HG03565 (cell line): ENCODE measurements around the gene TMEM131L.
"Not testable (repeated sequence)": the region's sequence is repeated elsewhere in the genome, so short reads cannot be mapped to it uniquely, and the experiment has no call there.

Experiments
- ATAC-seq: cut with Tn5 transposase; IDR thresholded peaks from one replicate; pipeline ENCODE4 v1.9.1; 2021; ENCODE audit warnings: mild to moderate bottlenecking, moderate library complexity; ENCODE audit not compliant: unreplicated experiment

The TMEM131L gene

DNA sequence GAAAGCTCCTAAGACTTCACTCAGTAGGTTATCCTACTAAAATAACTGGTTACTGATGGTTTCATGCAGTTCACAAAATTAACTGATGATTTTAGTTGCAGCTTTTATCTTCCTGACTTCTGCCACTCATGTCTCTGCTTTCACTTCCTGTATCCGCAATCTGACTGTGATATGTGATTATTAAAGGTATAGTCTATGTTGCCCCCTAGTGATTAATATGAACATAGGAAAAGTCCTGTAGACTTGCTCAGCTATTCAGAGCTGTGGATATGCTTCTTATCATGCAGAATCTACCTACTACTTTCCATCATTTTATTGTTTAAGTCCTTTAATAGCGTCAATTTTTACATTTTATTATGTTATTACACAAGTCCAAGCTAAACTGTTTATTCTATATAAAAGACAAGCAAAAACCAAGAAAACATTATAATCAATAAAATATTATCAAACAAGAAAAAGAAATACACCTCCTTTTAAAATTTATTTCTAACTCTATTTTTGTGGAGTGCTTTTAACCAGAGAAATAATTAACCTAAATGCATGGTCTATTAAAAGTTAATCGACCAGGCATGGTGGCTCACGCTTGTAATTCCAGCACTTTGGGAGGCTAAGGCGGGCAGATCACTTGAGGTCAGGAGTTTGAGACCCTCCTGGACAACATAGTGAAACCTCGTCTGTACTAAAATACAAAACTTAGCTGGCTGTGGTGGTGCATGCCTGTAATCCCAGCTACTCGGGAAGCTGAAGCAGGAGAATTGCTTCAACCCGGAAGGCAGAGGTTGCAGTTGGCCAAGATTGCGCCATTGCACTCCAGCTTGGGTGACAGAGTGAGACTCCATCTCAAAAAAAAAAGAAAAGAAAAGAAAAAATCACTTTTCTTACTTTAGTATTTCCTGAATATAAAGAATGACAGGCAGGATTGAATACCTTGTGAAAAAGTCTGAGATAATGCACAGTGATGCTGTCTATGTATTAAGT, 177.5 kb downstream of the TMEM131L start:
- peak; percentile 91 for ATAC-seq

DNA sequence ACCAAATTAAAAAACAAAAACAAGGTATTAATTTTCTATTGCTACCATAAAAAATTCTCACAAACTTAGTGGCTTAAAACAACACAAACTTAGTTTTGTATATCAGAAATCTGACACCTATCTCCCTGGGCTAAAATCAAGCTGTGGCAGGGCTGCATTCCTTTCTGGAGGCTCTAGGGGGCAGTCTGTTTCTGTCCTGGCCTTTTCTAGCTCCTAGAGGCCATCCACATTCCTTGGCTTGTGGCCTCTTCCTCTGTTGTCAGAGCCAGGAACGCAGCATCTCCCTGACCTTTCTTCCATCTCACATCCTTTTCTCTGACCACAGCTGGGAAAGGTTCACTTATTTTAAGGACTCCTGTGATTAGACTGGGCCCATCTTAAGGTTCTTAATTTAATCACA, 179.0 kb downstream of the TMEM131L start:
- no peak for ATAC-seq

DNA sequence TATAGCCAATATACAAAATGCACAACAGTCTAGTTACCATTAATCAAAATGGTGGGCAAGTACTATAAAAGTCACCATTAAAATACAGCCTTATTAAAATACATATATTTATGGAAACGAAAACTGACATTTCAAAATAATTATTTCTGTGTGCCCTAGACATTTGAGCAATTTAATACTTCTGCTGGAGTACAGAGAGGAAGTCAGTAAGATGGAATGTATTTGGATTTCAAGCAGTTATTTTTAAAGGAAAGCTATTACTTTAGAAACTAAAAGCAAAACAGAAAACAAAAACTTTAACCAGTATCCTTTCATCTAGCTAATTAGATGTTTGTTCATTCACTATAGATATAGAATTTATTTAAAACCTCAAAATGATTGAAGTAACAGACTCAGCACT, 180.1 kb downstream of the TMEM131L start:
- ATAC-seq = no peak

GRCh38 chr4:153646978-153647377, 180.8 kb downstream of the TMEM131L start:
- ATAC-seq = no peak

- ATAC-seq = no peak
Measured at GRCh38 chr4:153647975-153648374, 181.8 kb downstream of the TMEM131L start.

DNA sequence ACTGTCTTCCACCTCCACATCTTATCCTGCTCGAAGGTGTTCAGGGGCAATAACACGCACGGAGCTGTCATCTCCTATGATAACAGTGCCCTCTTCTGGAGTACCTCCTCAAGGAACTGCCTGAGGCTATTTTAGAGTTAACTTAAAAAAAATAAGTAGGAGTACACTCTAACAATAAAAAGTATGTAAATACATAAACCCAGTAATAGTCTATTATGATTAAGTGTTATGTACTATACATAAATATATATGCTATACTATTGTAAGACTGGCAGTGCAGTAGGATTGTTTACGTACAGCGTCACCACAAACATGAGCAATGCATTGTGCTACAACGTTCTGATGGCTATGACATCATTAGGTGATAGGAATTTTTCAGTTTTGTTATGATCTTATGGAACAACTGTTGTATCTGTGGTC, 183.4 kb downstream of the TMEM131L start:
- ATAC-seq = no peak

GRCh38 chr4:153651116-153651515, 185.0 kb downstream of the TMEM131L start:
- ATAC-seq = no peak

GRCh38 chr4:153651587-153651986, 185.4 kb downstream of the TMEM131L start:
- no peak for ATAC-seq

DNA sequence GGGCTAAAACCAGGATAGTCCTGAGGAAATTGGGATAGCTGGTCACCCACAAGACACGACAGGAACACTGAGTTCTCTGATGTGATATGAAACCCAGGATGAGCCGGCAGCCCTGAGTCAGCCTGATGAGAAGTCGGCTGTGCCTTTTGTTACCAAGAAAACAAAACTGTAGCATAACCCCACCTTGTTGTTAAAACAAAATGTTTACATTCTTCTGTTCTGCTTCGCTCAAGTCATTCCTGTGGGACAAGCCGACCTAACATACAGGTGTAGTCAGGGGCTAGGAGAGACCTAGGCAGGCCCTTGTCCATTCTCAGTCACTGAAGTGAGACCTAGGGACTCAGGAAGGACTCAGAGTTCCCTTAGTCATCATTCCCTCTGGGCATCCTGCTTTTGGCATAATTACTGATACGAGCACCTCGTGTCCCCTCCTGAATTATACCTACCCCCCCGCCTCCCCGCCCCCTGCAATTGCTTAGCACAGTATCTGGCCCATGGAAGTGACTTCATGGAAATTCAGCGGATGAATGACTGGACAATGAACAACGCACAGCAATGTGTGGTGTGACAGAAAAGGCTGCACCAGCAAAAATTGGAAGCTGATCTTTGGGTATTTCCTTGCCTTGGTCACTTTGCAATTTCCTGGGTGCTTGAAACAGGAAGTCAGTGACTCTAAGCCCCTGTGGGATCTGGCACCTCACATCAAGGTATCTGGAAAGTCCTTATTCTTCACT, 186.1 kb downstream of the TMEM131L start:
- ATAC-seq = no peak

DNA sequence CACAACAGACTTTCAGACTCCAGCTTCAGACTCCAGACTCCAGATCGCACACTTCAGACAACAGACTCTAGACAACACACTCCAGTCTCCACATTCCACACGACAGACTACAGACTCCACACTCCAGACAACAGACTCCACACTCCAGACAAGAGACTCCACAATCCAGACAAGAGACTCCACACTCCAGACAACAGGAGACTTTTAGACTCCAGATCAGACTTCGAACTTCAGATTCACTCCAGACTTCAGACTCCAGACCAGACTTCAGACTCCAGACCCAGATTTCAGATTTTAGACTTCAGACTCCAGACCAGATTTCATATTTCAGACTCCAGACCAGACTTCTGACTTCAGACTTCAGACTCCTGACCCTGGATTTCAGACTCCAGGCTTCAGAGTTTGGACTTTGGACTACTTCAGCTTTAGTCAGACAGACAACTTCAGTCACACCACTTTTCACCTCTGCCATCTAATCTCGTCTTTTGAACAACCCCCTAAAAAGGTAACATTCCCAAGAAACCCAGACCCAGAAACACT, 188.9 kb downstream of the TMEM131L start:
- ATAC-seq = no peak

DNA sequence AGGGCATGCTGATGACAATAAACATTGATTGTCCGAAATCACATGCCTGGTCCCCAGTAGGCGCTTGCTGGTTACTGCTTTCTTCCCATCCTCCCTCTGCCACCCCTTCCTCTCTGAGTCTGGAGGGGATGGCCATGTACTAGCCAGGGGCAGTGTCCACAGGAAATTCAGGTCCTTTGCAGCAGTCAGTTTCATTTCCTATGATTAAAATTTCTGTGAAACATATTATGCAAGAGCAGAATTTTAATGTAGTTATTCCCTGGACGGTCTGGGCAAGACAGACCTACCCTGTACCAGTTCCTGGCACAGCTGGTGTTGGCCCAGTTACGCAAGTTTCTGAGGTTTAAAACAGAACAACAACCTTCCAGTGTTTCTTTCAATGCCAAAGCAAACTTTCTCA, 189.8 kb downstream of the TMEM131L start:
- ATAC-seq = no peak

DNA sequence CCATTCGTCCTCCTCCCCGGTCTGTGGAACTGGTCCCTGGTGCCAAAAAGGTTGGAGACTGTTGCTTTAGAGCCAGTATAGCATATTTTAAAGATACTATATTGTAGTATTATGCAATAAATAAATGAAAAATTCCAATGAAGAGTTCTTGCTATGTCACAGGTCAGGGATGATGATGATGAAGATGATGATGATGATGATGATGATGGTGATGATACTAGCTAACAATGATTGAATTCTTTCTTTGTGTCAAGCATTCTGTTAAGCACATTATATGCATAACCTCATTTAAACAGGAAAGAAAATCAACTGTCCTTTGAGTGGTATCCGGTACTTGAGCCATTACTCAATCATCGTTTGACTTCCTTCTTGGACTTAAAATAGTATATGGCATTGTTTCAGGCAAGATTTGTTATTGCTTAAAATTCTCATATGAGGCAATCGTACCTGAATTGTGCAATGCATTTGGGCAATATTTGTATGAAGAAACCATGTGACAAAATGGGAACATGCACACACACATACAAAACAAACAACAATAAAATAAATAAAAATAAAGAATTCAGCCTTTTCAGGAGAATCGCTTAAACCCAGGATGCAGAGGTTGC, 195.2 kb downstream of the TMEM131L start:
- no peak for ATAC-seq

DNA sequence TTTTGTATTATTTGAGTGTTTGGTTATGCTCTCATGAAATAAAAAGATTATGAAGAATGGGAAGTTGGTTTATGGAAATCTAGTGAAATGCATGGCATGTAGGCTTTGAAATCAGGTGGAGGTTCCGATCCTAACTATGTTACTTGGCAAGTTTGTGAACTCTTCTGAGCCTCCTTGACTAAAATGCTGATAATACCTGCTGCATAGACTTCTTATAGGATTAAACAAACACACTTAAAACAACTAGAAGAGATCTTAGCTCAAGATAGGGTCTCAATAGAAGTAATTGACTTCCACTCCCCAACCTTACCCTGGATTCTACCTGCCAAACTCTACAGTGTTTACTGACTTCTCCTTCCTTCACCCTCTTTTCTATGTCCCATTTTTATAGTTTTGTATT, 195.7 kb downstream of the TMEM131L start:
- no peak for ATAC-seq

DNA sequence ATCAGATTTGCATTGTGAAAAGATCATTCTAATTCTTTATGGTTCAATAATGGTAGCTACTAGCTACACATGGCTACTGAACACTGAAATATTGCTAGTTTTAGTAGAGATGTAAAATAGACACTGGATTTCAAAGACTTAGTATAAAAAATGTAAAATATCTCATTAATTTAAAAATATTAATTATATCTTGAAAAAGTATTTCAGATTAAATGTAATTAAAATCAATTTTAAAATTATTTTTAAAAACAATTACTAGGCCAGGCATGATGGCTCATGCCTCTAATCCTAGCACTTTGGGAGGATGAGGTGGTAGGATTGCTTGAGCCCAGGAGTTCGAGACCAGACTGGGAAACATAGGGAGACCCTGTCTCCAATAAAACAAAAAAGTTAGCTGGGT, 197.5 kb downstream of the TMEM131L start:
- ATAC-seq = no peak

- ATAC-seq = not testable (repeated sequence)
Measured at GRCh38 chr4:153666505-153666904, 200.3 kb downstream of the TMEM131L start.

- no peak for ATAC-seq
Measured at GRCh38 chr4:153668647-153669046, 202.5 kb downstream of the TMEM131L start.

- no peak for ATAC-seq
Measured at GRCh38 chr4:153669838-153670237, 203.7 kb downstream of the TMEM131L start.

DNA sequence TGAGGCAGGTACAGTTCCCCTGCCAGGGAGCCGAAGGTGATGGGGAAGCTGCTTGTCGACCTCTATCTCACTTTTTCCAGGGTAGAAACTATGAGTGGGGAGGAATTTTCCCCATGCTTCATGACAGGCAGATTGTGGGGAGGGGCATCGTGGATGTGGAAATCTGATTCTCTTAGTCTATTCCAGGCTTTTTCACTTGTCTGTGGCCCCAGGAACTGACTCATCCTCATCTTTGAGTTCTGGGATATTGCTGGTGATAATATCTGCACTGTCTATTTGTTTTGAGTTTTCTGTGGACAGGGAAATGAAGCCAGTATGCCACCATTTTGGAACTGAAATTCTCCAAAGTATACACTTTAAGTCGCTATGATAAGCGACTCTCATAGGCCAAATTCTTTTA, 210.3 kb downstream of the TMEM131L start:
- ATAC-seq = no peak

GRCh38 chr4:153676984-153677383, 210.8 kb downstream of the TMEM131L start:
- no peak for ATAC-seq

GRCh38 chr4:153679486-153679885, 213.3 kb downstream of the TMEM131L start:
- no peak for ATAC-seq

GRCh38 chr4:153683763-153684181, 217.6 kb downstream of the TMEM131L start:
- ATAC-seq = no peak
